Stimulated activated CD8-positive, alpha-beta memory T cell treated with anti-CD3 and anti-CD28 coated beads, Interleukin-15, amount 100 ng/mL, for 1 hour (primary cell): ENCODE measurements around the gene CORO1C.

ENCODE experiments used
- DNase-seq: peaks from one replicate; pipeline ENCODE4 v3.0.0-alpha.2; 2020; ENCODE audit warnings: low read depth

The CORO1C gene

GRCh38 chr12:108647585-108648287 lies 83.6 kb downstream of the CORO1C start:
- no peak for DNase-seq

GRCh38 chr12:108646600-108647579 lies 84.4 kb downstream of the CORO1C start:
- DNase-seq = no peak

GRCh38 chr12:108645686-108646599 lies 85.4 kb downstream of the CORO1C start:
- no peak for DNase-seq

GRCh38 chr12:108644811-108645120 lies 86.6 kb downstream of the CORO1C start:
- no peak for DNase-seq

- DNase-seq = no peak
Measured at GRCh38 chr12:108643941-108644810, 87.1 kb downstream of the CORO1C start.

GRCh38 chr12:108642899-108643654 lies 88.2 kb downstream of the CORO1C start:
- no peak for DNase-seq

- DNase-seq = no peak
Measured at GRCh38 chr12:108642269-108642870, 88.9 kb downstream of the CORO1C start.

- no peak for DNase-seq
Measured at GRCh38 chr12:108641446-108642268, 89.7 kb downstream of the CORO1C start.

GRCh38 chr12:108640802-108641445 lies 90.4 kb downstream of the CORO1C start:
- DNase-seq = no peak

GRCh38 chr12:108638997-108639822 lies 92.1 kb downstream of the CORO1C start:
- no peak for DNase-seq

GRCh38 chr12:108638141-108638827 lies 93.0 kb downstream of the CORO1C start:
- no peak for DNase-seq

- no peak for DNase-seq
Measured at GRCh38 chr12:108637222-108637971, 93.9 kb downstream of the CORO1C start.

GRCh38 chr12:108635997-108636808 lies 95.1 kb downstream of the CORO1C start:
- no peak for DNase-seq

- no peak for DNase-seq
Measured at GRCh38 chr12:108635201-108635996, 95.9 kb downstream of the CORO1C start.

GRCh38 chr12:108634341-108634751 lies 97.0 kb downstream of the CORO1C start:
- DNase-seq = no peak
